Endothelial cell of umbilical vein (primary cell): ENCODE data around the gene LRRC8C. TPM values are rescaled to one million over a fixed set of nuclear protein-coding genes. Genes with fewer than 3 reads are reported as not detected.

Experiments
- BruUV-seq: library from RNA; stranded (reverse); fragments of 400-500 nt; replicated peaks from 2 replicates; lab custom pipeline; 2021; lab: Mats Ljungman, UMichigan
- CTCF ChIA-PET: fragments of 300-600, 350-600 bp; sonication (Branson Sonifier 250); formaldehyde crosslinking; loops from one replicate; lab custom pipeline; 2021; ENCODE audit warnings: antibody characterized with exemption, inconsistent platforms; lab: Charles Lee
- POLR2A ChIA-PET: fragments of 300-600, 350-600 bp; sonication (Branson Sonifier 250); formaldehyde crosslinking; loops from one replicate; lab custom pipeline; 2021; ENCODE audit warnings: antibody characterized with exemption, inconsistent platforms; lab: Charles Lee
- DNase-seq: peaks from one replicate; pipeline ENCODE4 v3.0.0-alpha.2; 2011; ENCODE audit warnings: low read depth, low spot score
- FAIRE-seq: peaks from 2 replicates; lab custom pipeline; 2011; peaks lifted over from hg19 to GRCh38; lab: Jason Lieb, UNC
- H2AFZ ChIP-seq: 2 replicates; pipeline ENCODE4 v1.6.0; 2012; ENCODE audit warnings: low read depth, low read length, control low read depth, inconsistent platforms
- H3K27ac ChIP-seq: 2 replicates; pipeline ENCODE4 v1.5.1; 2011; ENCODE audit warnings: low read depth, mild to moderate bottlenecking, control low read depth, low read length, moderate library complexity; ENCODE audit not compliant: insufficient read depth
- H3K27me3 ChIP-seq, 2 experiments: 2 replicates each; pipeline versions ENCODE4 v1.6.0 to v1.6.1; 2011; ENCODE audit warnings: low read length in 2 of 2, mixed read lengths in 1 of 2; ENCODE audit not compliant: control insufficient read depth in 2 of 2, insufficient read depth in 2 of 2
- H3K36me3 ChIP-seq, 2 experiments: 2 replicates in 1 of 2; 3 replicates in 1 of 2; pipeline ENCODE4 v1.5.1; 2011; ENCODE audit warnings: low read length in 2 of 2, mild to moderate bottlenecking in 1 of 2, moderate library complexity in 1 of 2; ENCODE audit not compliant: control insufficient read depth in 2 of 2, insufficient read depth in 2 of 2; ENCODE audit errors: extremely low read depth in 1 of 2
- H3K4me1 ChIP-seq: 3 replicates; pipeline ENCODE4 v1.5.1; 2011; ENCODE audit warnings: mild to moderate bottlenecking, low read length; ENCODE audit not compliant: control insufficient read depth, insufficient read depth; ENCODE audit errors: extremely low read depth
- H3K4me2 ChIP-seq: 2 replicates; pipeline ENCODE4 v1.6.1; 2011; ENCODE audit warnings: low read length, control low read depth, mixed read lengths; ENCODE audit not compliant: insufficient read depth
- H3K4me3 ChIP-seq, 3 experiments: fragments of 200-600 bp in 1 of 3; sonication (generic), shearing (Covaris generic) in 1 of 3; replicated peaks in 1 of 3; 2 replicates each; pipeline ENCODE4 v1.5.1; 2011 to 2016; ENCODE audit warnings: control low read depth in 3 of 3, low read length in 3 of 3, mild to moderate bottlenecking in 2 of 3, inconsistent platforms in 1 of 3, low read depth in 1 of 3, moderate library complexity in 1 of 3; ENCODE audit not compliant: insufficient read depth in 1 of 3
- H3K79me2 ChIP-seq: 2 replicates; pipeline ENCODE4 v1.6.0; 2012; ENCODE audit warnings: low read length, inconsistent platforms; ENCODE audit not compliant: control insufficient read depth, insufficient read depth
- H3K9ac ChIP-seq: replicated peaks from 2 replicates; pipeline ENCODE3; 2011; ENCODE audit warnings: low read length, control low read depth; ENCODE audit not compliant: insufficient read depth; ENCODE audit errors: extremely low read depth
- H3K9me1 ChIP-seq: replicated peaks from 3 replicates; pipeline ENCODE4 v1.6.0; 2011; ENCODE audit warnings: mild to moderate bottlenecking, low read length; ENCODE audit not compliant: control insufficient read depth, insufficient read depth; ENCODE audit errors: extremely low read depth
- H3K9me3 ChIP-seq: replicated peaks from 2 replicates; pipeline ENCODE4 v1.5.1; 2012; ENCODE audit warnings: low read length, inconsistent platforms; ENCODE audit not compliant: control insufficient read depth, insufficient read depth
- H4K20me1 ChIP-seq: replicated peaks from 2 replicates; pipeline ENCODE3; 2011; ENCODE audit warnings: mild to moderate bottlenecking, low read length; ENCODE audit not compliant: control insufficient read depth, insufficient read depth; ENCODE audit errors: extremely low read depth
- EZH2 ChIP-seq: IDR thresholded peaks from 2 replicates; pipeline ENCODE4 v1.6.1; 2012; ENCODE audit warnings: borderline replicate concordance, low read depth, mild to moderate bottlenecking, moderate library complexity, low read length, inconsistent platforms; ENCODE audit not compliant: severe bottlenecking
- FOS ChIP-seq: IDR thresholded peaks from 2 replicates; pipeline ENCODE4 v1.6.1; 2011; ENCODE audit warnings: mild to moderate bottlenecking, low read length, moderate library complexity, borderline replicate concordance; ENCODE audit not compliant: insufficient read depth
- GATA2 ChIP-seq: IDR thresholded peaks from 2 replicates; pipeline ENCODE4 v1.7.0; 2011; ENCODE audit warnings: low read depth, mild to moderate bottlenecking, moderate library complexity, mixed read lengths, low read length; ENCODE audit not compliant: insufficient read length, insufficient read depth
- MYC ChIP-seq: IDR thresholded peaks from one replicate; pipeline ENCODE4 v1.6.1; 2011; ENCODE audit warnings: mild to moderate bottlenecking, low read depth, low read length
- dilution Hi-C: fragments of 300-500 bp; cut with MboI; formaldehyde crosslinking; loops from one replicate; pipeline ENCODE4 v1.15.0; 2019; ENCODE audit warnings: low sequenced_read_pairs; ENCODE audit not compliant: extremely low pct_ligation_motif_present
- intact Hi-C: fragments of 100-400 bp; cut with micrococcal nuclease; formaldehyde crosslinking; loops from one replicate; pipeline ENCODE4 v1.10.0; 2022
- polyA plus RNA-seq, 4 experiments: library from polyadenylated mRNA; depleted of rRNA in 3 of 4; stranded (reverse) in 3 of 4; unstranded in 1 of 4; fragments of >200 nt; gene quantifications; 2 replicates each; pipeline versions ENCODE4 v1.2.1 to v1.2.3, GENCODE V29; 2011 to 2012; ENCODE audit warnings: missing spikeins in 1 of 4
- total RNA-seq: library from RNA; stranded (reverse); gene quantifications from 2 replicates; pipeline ENCODE4 v1.2.3, GENCODE V29; 2021
- TF ChIP-seq, protein P1 (sequence below): IDR thresholded peaks from 2 replicates; pipeline ENCODE4 v1.6.1; 2011; ENCODE audit not compliant: insufficient read depth, insufficient read length
- TF ChIP-seq, protein P2 (sequence below), 2 donors: IDR thresholded peaks; 1 replicate in 1 of 2; 2 replicates in 1 of 2; pipeline ENCODE4 v1.5.1; 2011; ENCODE audit warnings: low read length in 2 of 2, mild to moderate bottlenecking in 2 of 2, moderate library complexity in 2 of 2, control low read depth in 1 of 2, inconsistent platforms in 1 of 2, low read depth in 1 of 2; ENCODE audit not compliant: insufficient read depth in 1 of 2; ENCODE audit errors: extremely low read depth in 1 of 2

LRRC8C gene
- total and polyA plus RNA-seq, 2 donors (not counting 3 experiments of a cell fraction or from before 2014, with no cell fraction given): 33.6 to 51.5 TPM

DNA sequence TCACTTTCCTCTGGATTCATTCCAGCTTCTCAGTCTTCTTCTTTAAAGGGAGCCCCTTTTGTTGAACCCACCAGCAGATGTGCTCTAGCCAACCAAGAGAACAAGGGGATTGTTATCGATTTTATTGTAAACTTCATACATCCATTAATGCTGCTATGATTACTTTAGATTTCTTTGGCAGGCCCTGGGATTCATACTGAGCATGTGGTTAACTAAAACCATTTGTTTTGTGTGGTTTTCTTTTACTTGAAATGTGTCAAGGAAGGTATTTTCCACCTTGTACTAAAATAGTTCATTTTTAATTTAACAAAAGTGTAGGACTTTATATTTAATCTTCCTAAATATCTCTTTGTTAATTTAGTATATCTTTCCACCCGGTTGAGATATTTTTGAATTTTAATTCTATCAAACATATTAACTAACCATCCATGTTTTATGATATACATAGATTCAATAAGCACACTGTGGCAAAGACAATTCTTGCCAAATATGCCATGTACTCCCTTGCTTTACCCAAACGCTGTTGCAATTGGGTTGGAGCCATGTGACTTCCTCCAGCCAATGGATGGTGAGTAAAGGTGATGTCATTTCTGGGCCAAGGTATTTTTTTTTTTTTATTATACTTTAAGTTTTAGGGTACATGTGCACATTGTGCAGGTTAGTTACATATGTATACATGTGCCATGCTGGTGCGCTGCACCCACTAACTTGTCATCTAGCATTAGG lies 113.7 kb downstream of the LRRC8C start:
- Histone ChIP-seq H3K9me1 (no peaks in the 10 kb centered on the region), H3K79me2 (no peaks in the 10 kb centered on the region), H3K9me3 (no peaks in the 10 kb centered on the region), H3K4me2 (no peak overlapping the region), H3K36me3 (no peaks in the 10 kb centered on the region), H3K4me1 (no peaks in the 10 kb centered on the region), H3K4me3 (no peak overlapping the region), H2AFZ (no peak overlapping the region), H4K20me1 (no peaks in the 10 kb centered on the region), H3K27ac (no peak overlapping the region), H3K9ac (no peak overlapping the region), H3K27me3 (no peaks in the 10 kb centered on the region)
- ChIA-PET POLR2A (no interaction called here), CTCF (no interaction called here)
- intact Hi-C loops: no loop called here
- BruUV-seq: no TSS peak
- FAIRE-seq (no peak), DNase-seq (no peak)
- TF ChIP-seq, protein P1, sequence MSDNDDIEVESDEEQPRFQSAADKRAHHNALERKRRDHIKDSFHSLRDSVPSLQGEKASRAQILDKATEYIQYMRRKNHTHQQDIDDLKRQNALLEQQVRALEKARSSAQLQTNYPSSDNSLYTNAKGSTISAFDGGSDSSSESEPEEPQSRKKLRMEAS: no peak
- TF ChIP-seq MYC: no peak
- no peak for TF ChIP-seq EZH2
- no peak for TF ChIP-seq GATA2
- TF ChIP-seq, protein P2, sequence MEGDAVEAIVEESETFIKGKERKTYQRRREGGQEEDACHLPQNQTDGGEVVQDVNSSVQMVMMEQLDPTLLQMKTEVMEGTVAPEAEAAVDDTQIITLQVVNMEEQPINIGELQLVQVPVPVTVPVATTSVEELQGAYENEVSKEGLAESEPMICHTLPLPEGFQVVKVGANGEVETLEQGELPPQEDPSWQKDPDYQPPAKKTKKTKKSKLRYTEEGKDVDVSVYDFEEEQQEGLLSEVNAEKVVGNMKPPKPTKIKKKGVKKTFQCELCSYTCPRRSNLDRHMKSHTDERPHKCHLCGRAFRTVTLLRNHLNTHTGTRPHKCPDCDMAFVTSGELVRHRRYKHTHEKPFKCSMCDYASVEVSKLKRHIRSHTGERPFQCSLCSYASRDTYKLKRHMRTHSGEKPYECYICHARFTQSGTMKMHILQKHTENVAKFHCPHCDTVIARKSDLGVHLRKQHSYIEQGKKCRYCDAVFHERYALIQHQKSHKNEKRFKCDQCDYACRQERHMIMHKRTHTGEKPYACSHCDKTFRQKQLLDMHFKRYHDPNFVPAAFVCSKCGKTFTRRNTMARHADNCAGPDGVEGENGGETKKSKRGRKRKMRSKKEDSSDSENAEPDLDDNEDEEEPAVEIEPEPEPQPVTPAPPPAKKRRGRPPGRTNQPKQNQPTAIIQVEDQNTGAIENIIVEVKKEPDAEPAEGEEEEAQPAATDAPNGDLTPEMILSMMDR (IDR thresholded peaks at IDR 0.05; ENCODE audit: extremely low read depth in 1 of 2, insufficient read depth in 1 of 2, low read depth in 1 of 2, low read length in 2 of 2): no peak
- no peak for TF ChIP-seq FOS
- dilution Hi-C loops: no loop called here
